GM12878 (cell line): ENCODE results near the gene LRP4. TPM values are rescaled to one million over a fixed set of nuclear protein-coding genes. Genes with fewer than 3 reads are reported as not detected.

Experiments
- GABPA ChIP-seq: IDR thresholded peaks from 2 replicates; pipeline ENCODE4 v1.6.1; 2014; ENCODE audit warnings: antibody characterized with exemption, low read depth, mild to moderate bottlenecking, inconsistent platforms
- RFX5 ChIP-seq: IDR thresholded peaks from 2 replicates; pipeline ENCODE4 v1.6.1; 2011; ENCODE audit warnings: low read depth, low read length, improper control_type of control experiment
- SMAD5 ChIP-seq: IDR thresholded peaks from 2 replicates; pipeline ENCODE4 v1.6.1; 2016; ENCODE audit warnings: antibody characterized with exemption, low read depth
- SREBF1 ChIP-seq: IDR thresholded peaks from 2 replicates; pipeline ENCODE4 v1.6.1; 2012; ENCODE audit warnings: mild to moderate bottlenecking, low read length
- polyA plus RNA-seq, 11 experiments: library from polyadenylated mRNA; depleted of rRNA in 4 of 11; unstranded in 6 of 11; stranded (reverse) in 5 of 11; fragments of >200 nt; fragmentation: Nextera tagmentation in 4 of 11; fragmentation: Illumina TruSeq in 1 of 11; extraction: Ambion mirVana in 4 of 11; extraction: Trizol in 1 of 11; gene quantifications; 1 replicate in 1 of 11; 2 replicates in 10 of 11; pipeline versions ENCODE4 v1.2.1 to v1.2.3, GENCODE V29; 2011 to 2016; ENCODE audit warnings: inconsistent platforms in 2 of 11, missing spikeins in 2 of 11, low read depth in 1 of 11
- total RNA-seq, 4 experiments: library from RNA; depleted of rRNA in 3 of 4; stranded (reverse); fragments of >200 nt in 3 of 4; fragmentation: Illumina TruSeq in 1 of 4; extraction: Trizol in 1 of 4; gene quantifications; 2 replicates each; pipeline versions ENCODE4 v1.2.1 to v1.2.3, GENCODE V29; 2013 to 2021
- TF ChIP-seq, protein P1 (sequence below): fragments of 450-650 bp; formaldehyde crosslinking; IDR thresholded peaks from 2 replicates; pipeline ENCODE4 v1.5.0; 2022; ENCODE audit warnings: mild to moderate bottlenecking, missing genetic modification characterization
- TF ChIP-seq, protein P2 (sequence below): fragments of 450-650 bp; IDR thresholded peaks from 2 replicates; pipeline ENCODE4 v1.6.1; 2017; ENCODE audit warnings: mild to moderate bottlenecking, moderate library complexity

LRP4 gene
- total and polyA plus RNA-seq, 10 of the 15 experiments (the other 5 are each of a cell fraction or from before 2014, with no cell fraction given), result under 0.01 to 0.06 (median 0.03) TPM; not detected in 6

DNA sequence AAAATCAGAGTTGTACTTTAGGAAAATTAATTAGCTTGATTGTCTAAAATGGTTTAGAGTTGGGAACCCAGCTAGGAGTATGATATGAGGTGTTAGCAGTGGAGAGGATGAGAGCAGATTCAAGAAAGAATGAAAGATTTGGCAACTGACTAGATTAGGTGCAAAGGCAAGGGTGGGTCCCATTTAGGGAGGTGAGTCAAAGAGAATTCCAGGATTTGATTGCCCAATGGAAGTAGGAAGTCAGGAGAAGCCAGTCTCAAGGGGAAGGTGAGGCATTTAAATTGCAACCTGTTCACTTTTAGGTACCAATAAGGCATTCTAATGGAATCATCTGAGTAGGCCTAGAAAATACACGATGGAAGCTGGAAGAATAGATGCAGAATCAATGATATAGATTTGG lies 68.7 kb downstream of the LRP4 start (continued):
- TF ChIP-seq SREBF1, result no peak
- no peak for TF ChIP-seq SMAD5
- no peak for TF ChIP-seq RFX5
- TF ChIP-seq, protein P1, sequence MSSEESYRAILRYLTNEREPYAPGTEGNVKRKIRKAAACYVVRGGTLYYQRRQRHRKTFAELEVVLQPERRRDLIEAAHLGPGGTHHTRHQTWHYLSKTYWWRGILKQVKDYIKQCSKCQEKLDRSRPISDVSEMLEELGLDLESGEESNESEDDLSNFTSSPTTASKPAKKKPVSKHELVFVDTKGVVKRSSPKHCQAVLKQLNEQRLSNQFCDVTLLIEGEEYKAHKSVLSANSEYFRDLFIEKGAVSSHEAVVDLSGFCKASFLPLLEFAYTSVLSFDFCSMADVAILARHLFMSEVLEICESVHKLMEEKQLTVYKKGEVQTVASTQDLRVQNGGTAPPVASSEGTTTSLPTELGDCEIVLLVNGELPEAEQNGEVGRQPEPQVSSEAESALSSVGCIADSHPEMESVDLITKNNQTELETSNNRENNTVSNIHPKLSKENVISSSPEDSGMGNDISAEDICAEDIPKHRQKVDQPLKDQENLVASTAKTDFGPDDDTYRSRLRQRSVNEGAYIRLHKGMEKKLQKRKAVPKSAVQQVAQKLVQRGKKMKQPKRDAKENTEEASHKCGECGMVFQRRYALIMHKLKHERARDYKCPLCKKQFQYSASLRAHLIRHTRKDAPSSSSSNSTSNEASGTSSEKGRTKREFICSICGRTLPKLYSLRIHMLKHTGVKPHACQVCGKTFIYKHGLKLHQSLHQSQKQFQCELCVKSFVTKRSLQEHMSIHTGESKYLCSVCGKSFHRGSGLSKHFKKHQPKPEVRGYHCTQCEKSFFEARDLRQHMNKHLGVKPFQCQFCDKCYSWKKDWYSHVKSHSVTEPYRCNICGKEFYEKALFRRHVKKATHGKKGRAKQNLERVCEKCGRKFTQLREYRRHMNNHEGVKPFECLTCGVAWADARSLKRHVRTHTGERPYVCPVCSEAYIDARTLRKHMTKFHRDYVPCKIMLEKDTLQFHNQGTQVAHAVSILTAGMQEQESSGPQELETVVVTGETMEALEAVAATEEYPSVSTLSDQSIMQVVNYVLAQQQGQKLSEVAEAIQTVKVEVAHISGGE (CRISPR knock-in tag), result no peak
- TF ChIP-seq, protein P2, sequence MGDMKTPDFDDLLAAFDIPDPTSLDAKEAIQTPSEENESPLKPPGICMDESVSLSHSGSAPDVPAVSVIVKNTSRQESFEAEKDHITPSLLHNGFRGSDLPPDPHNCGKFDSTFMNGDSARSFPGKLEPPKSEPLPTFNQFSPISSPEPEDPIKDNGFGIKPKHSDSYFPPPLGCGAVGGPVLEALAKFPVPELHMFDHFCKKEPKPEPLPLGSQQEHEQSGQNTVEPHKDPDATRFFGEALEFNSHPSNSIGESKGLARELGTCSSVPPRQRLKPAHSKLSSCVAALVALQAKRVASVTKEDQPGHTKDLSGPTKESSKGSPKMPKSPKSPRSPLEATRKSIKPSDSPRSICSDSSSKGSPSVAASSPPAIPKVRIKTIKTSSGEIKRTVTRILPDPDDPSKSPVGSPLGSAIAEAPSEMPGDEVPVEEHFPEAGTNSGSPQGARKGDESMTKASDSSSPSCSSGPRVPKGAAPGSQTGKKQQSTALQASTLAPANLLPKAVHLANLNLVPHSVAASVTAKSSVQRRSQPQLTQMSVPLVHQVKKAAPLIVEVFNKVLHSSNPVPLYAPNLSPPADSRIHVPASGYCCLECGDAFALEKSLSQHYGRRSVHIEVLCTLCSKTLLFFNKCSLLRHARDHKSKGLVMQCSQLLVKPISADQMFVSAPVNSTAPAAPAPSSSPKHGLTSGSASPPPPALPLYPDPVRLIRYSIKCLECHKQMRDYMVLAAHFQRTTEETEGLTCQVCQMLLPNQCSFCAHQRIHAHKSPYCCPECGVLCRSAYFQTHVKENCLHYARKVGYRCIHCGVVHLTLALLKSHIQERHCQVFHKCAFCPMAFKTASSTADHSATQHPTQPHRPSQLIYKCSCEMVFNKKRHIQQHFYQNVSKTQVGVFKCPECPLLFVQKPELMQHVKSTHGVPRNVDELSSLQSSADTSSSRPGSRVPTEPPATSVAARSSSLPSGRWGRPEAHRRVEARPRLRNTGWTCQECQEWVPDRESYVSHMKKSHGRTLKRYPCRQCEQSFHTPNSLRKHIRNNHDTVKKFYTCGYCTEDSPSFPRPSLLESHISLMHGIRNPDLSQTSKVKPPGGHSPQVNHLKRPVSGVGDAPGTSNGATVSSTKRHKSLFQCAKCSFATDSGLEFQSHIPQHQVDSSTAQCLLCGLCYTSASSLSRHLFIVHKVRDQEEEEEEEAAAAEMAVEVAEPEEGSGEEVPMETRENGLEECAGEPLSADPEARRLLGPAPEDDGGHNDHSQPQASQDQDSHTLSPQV, result no peak
- no peak for TF ChIP-seq GABPA
